Endothelial cell of umbilical vein (primary cell): ENCODE results near the gene ERBB3. TPM values are rescaled to one million over a fixed set of nuclear protein-coding genes. Genes with fewer than 3 reads are reported as not detected.

Experiments used
- BruUV-seq: library from RNA; stranded (reverse); fragments of 400-500 nt; replicated peaks from 2 replicates; lab custom pipeline; 2021; lab: Mats Ljungman, UMichigan
- CTCF ChIA-PET: fragments of 300-600, 350-600 bp; sonication (Branson Sonifier 250); formaldehyde crosslinking; loops from one replicate; lab custom pipeline; 2021; ENCODE audit warnings: antibody characterized with exemption, inconsistent platforms; lab: Charles Lee
- POLR2A ChIA-PET: fragments of 300-600, 350-600 bp; sonication (Branson Sonifier 250); formaldehyde crosslinking; loops from one replicate; lab custom pipeline; 2021; ENCODE audit warnings: antibody characterized with exemption, inconsistent platforms; lab: Charles Lee
- DNase-seq: peaks from one replicate; pipeline ENCODE4 v3.0.0-alpha.2; 2011; ENCODE audit warnings: low read depth, low spot score
- FAIRE-seq: peaks from 2 replicates; lab custom pipeline; 2011; peaks lifted over from hg19 to GRCh38; lab: Jason Lieb, UNC
- H2AFZ ChIP-seq: 2 replicates; pipeline ENCODE4 v1.6.0; 2012; ENCODE audit warnings: low read depth, low read length, control low read depth, inconsistent platforms
- H3K27ac ChIP-seq: 2 replicates; pipeline ENCODE4 v1.5.1; 2011; ENCODE audit warnings: low read depth, mild to moderate bottlenecking, control low read depth, low read length, moderate library complexity; ENCODE audit not compliant: insufficient read depth
- H3K27me3 ChIP-seq, 2 experiments: 2 replicates each; pipeline versions ENCODE4 v1.6.0 to v1.6.1; 2011; ENCODE audit warnings: low read length in 2 of 2, mixed read lengths in 1 of 2; ENCODE audit not compliant: control insufficient read depth in 2 of 2, insufficient read depth in 2 of 2
- H3K36me3 ChIP-seq, 2 experiments: 2 replicates in 1 of 2; 3 replicates in 1 of 2; pipeline ENCODE4 v1.5.1; 2011; ENCODE audit warnings: low read length in 2 of 2, mild to moderate bottlenecking in 1 of 2, moderate library complexity in 1 of 2; ENCODE audit not compliant: control insufficient read depth in 2 of 2, insufficient read depth in 2 of 2; ENCODE audit errors: extremely low read depth in 1 of 2
- H3K4me1 ChIP-seq: 3 replicates; pipeline ENCODE4 v1.5.1; 2011; ENCODE audit warnings: mild to moderate bottlenecking, low read length; ENCODE audit not compliant: control insufficient read depth, insufficient read depth; ENCODE audit errors: extremely low read depth
- H3K4me2 ChIP-seq: 2 replicates; pipeline ENCODE4 v1.6.1; 2011; ENCODE audit warnings: low read length, control low read depth, mixed read lengths; ENCODE audit not compliant: insufficient read depth
- H3K4me3 ChIP-seq, 3 experiments: fragments of 200-600 bp in 1 of 3; sonication (generic), shearing (Covaris generic) in 1 of 3; replicated peaks in 1 of 3; 2 replicates each; pipeline ENCODE4 v1.5.1; 2011 to 2016; ENCODE audit warnings: control low read depth in 3 of 3, low read length in 3 of 3, mild to moderate bottlenecking in 2 of 3, inconsistent platforms in 1 of 3, low read depth in 1 of 3, moderate library complexity in 1 of 3; ENCODE audit not compliant: insufficient read depth in 1 of 3
- H3K79me2 ChIP-seq: 2 replicates; pipeline ENCODE4 v1.6.0; 2012; ENCODE audit warnings: low read length, inconsistent platforms; ENCODE audit not compliant: control insufficient read depth, insufficient read depth
- H3K9ac ChIP-seq: replicated peaks from 2 replicates; pipeline ENCODE3; 2011; ENCODE audit warnings: low read length, control low read depth; ENCODE audit not compliant: insufficient read depth; ENCODE audit errors: extremely low read depth
- H3K9me1 ChIP-seq: replicated peaks from 3 replicates; pipeline ENCODE4 v1.6.0; 2011; ENCODE audit warnings: mild to moderate bottlenecking, low read length; ENCODE audit not compliant: control insufficient read depth, insufficient read depth; ENCODE audit errors: extremely low read depth
- H3K9me3 ChIP-seq: replicated peaks from 2 replicates; pipeline ENCODE4 v1.5.1; 2012; ENCODE audit warnings: low read length, inconsistent platforms; ENCODE audit not compliant: control insufficient read depth, insufficient read depth
- H4K20me1 ChIP-seq: replicated peaks from 2 replicates; pipeline ENCODE3; 2011; ENCODE audit warnings: mild to moderate bottlenecking, low read length; ENCODE audit not compliant: control insufficient read depth, insufficient read depth; ENCODE audit errors: extremely low read depth
- CTCF ChIP-seq, 2 donors: IDR thresholded peaks; 1 replicate in 1 of 2; 2 replicates in 1 of 2; pipeline ENCODE4 v1.5.1; 2011; ENCODE audit warnings: low read length in 2 of 2, mild to moderate bottlenecking in 2 of 2, moderate library complexity in 2 of 2, control low read depth in 1 of 2, inconsistent platforms in 1 of 2, low read depth in 1 of 2; ENCODE audit not compliant: insufficient read depth in 1 of 2; ENCODE audit errors: extremely low read depth in 1 of 2
- EZH2 ChIP-seq: IDR thresholded peaks from 2 replicates; pipeline ENCODE4 v1.6.1; 2012; ENCODE audit warnings: borderline replicate concordance, low read depth, mild to moderate bottlenecking, moderate library complexity, low read length, inconsistent platforms; ENCODE audit not compliant: severe bottlenecking
- FOS ChIP-seq: IDR thresholded peaks from 2 replicates; pipeline ENCODE4 v1.6.1; 2011; ENCODE audit warnings: mild to moderate bottlenecking, low read length, moderate library complexity, borderline replicate concordance; ENCODE audit not compliant: insufficient read depth
- GATA2 ChIP-seq: IDR thresholded peaks from 2 replicates; pipeline ENCODE4 v1.7.0; 2011; ENCODE audit warnings: low read depth, mild to moderate bottlenecking, moderate library complexity, mixed read lengths, low read length; ENCODE audit not compliant: insufficient read length, insufficient read depth
- JUN ChIP-seq: IDR thresholded peaks from 2 replicates; pipeline ENCODE4 v1.6.1; 2011; ENCODE audit warnings: borderline replicate concordance, low read depth; ENCODE audit not compliant: insufficient read length, insufficient read depth
- MYC ChIP-seq: IDR thresholded peaks from one replicate; pipeline ENCODE4 v1.6.1; 2011; ENCODE audit warnings: mild to moderate bottlenecking, low read depth, low read length
- POLR2A ChIP-seq: IDR thresholded peaks from 2 replicates; pipeline ENCODE4 v1.6.1; 2012; ENCODE audit warnings: low read depth, mild to moderate bottlenecking, control low read depth, low read length
- POLR2AphosphoS5 ChIP-seq: IDR thresholded peaks from 2 replicates; pipeline ENCODE4 v1.6.1; 2012; ENCODE audit warnings: low read depth, mild to moderate bottlenecking, control low read depth, low read length, moderate library complexity; ENCODE audit not compliant: insufficient read depth
- dilution Hi-C: fragments of 300-500 bp; cut with MboI; formaldehyde crosslinking; loops from one replicate; pipeline ENCODE4 v1.15.0; 2019; ENCODE audit warnings: low sequenced_read_pairs; ENCODE audit not compliant: extremely low pct_ligation_motif_present
- intact Hi-C: fragments of 100-400 bp; cut with micrococcal nuclease; formaldehyde crosslinking; loops from one replicate; pipeline ENCODE4 v1.10.0; 2022
- polyA plus RNA-seq, 4 experiments: library from polyadenylated mRNA; depleted of rRNA in 3 of 4; stranded (reverse) in 3 of 4; unstranded in 1 of 4; fragments of >200 nt; gene quantifications; 2 replicates each; pipeline versions ENCODE4 v1.2.1 to v1.2.3, GENCODE V29; 2011 to 2012; ENCODE audit warnings: missing spikeins in 1 of 4
- total RNA-seq: library from RNA; stranded (reverse); gene quantifications from 2 replicates; pipeline ENCODE4 v1.2.3, GENCODE V29; 2021
- TF ChIP-seq, protein P1 (sequence below): IDR thresholded peaks from 2 replicates; pipeline ENCODE4 v1.6.1; 2011; ENCODE audit not compliant: insufficient read depth, insufficient read length

The ERBB3 gene
- total and polyA plus RNA-seq, 2 donors (not counting 3 experiments of a cell fraction or from before 2014, with no cell fraction given): 0.11 to 1.5 TPM

GRCh38 chr12:56099787-56100186, 19.8 kb downstream of the ERBB3 start:
- Histone ChIP-seq H3K9me3 (no peaks in the 10 kb centered on the region), H3K27ac (no peak overlapping the region), H3K79me2 (peaks cover 4% of the 10 kb centered on the region), H3K9me1 (no peaks in the 10 kb centered on the region), H4K20me1 (no peaks in the 10 kb centered on the region), H3K9ac (no peak overlapping the region), H2AFZ (no peak overlapping the region), H3K4me1 (peaks cover 30% of the 10 kb centered on the region), H3K36me3 (no peaks in the 10 kb centered on the region), H3K4me3 (no peak overlapping the region), H3K4me2 (no peak overlapping the region), H3K27me3 (peaks cover 15 to 19% of the 10 kb centered on the region in 2 experiments)
- ChIA-PET POLR2A (no interaction called here), CTCF (interaction anchor here (0.7 to 1.1 kb wide), 3 partner anchors 14 to 21 kb away, joined by 3 to 4 read pairs (median 3); no protein-coding TSS in a partner anchor)
- dilution Hi-C loops (no loop called here), intact Hi-C loops (no loop called here)
- FAIRE-seq (no peak), DNase-seq (no peak)
- BruUV-seq: no TSS peak
- TF ChIP-seq CTCF (IDR thresholded peaks at IDR 0.05; ENCODE audit: extremely low read depth in 1 of 2, insufficient read depth in 1 of 2, low read depth in 1 of 2, low read length in 2 of 2): no peak
- TF ChIP-seq, protein P1, sequence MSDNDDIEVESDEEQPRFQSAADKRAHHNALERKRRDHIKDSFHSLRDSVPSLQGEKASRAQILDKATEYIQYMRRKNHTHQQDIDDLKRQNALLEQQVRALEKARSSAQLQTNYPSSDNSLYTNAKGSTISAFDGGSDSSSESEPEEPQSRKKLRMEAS: no peak

- H3K9me1 ChIP-seq: no peaks in the 10 kb centered on the region
- H3K4me2 ChIP-seq: no peak overlapping the region
- dilution Hi-C loops (no loop called here), intact Hi-C loops (no loop called here)
- peaks cover 16% of the 10 kb centered on the region for H3K79me2 ChIP-seq
- TF ChIP-seq FOS (no peak), POLR2A (no peak), CTCF (IDR thresholded peaks at IDR 0.05; ENCODE audit: extremely low read depth in 1 of 2, insufficient read depth in 1 of 2, low read depth in 1 of 2, low read length in 2 of 2) (no peak), MYC (no peak), POLR2AphosphoS5 (no peak), JUN (no peak), GATA2 (no peak), EZH2 (no peak)
- TF ChIP-seq, protein P1: no peak
- no peak overlapping the region for H2AFZ ChIP-seq
- H3K9ac ChIP-seq: no peak overlapping the region
- H3K9me3 ChIP-seq: no peaks in the 10 kb centered on the region
- no peak for FAIRE-seq
- ChIA-PET POLR2A (interaction anchor here (0.6 kb wide), 1 partner anchor 11 kb away, joined by 5 read pairs; no protein-coding TSS in a partner anchor), CTCF (interaction anchor here (0.6 to 5.3 kb wide), 4 partner anchors 10 to 24 kb away, joined by 3 to 59 read pairs (median 6); partner anchors contain the start of gene ERBB3)
- DNase-seq: no peak
- BruUV-seq: no TSS peak
- no peak overlapping the region for H3K4me3 ChIP-seq
- peaks cover 4 to 13% of the 10 kb centered on the region in 2 experiments for H3K27me3 ChIP-seq
- no peaks in the 10 kb centered on the region for H3K36me3 ChIP-seq
- no peaks in the 10 kb centered on the region for H4K20me1 ChIP-seq
- H3K27ac ChIP-seq: no peak overlapping the region
- H3K4me1 ChIP-seq: peaks cover 34% of the 10 kb centered on the region
Observed at GRCh38 chr12:56101045-56101444, 21.1 kb downstream of the ERBB3 start.
